NCI-H2227 (cell line): Measurements from ENCODE around the gene NNMT.
A peak's percentile ranks its signal among the peaks of the same experiment; 100 is the strongest.

ENCODE experiments used
- DNase-seq: peaks from one replicate; lab custom pipeline; 2025; ENCODE audit not compliant: unreplicated experiment; lab: John Stamatoyannopoulos, UW

NNMT gene

GRCh38 chr11:114262681-114263512, 33.3 kb upstream of the NNMT start:
- peak; percentile 73 for DNase-seq

- no peak for DNase-seq
Measured at GRCh38 chr11:114263513-114264170, 32.6 kb upstream of the NNMT start.

DNA sequence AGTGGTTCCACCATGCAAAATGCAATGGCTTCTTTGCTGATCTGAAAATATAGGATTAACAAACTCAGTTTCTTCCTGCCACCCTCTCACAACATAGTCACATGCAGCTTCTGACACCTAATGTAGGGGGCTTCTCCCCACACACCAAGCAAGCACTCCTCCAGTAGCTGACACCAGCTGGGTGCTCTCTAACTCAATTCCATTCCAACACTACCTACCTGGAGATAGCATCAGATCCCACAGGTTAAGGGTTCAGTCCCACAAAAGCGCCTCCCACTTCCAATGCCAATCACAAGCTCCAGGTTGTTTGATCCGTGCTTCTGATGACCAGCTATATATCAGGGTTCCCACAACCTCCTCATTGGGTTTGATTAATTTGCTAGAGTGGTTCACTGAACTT, 31.8 kb upstream of the NNMT start:
- DNase-seq = no peak

DNA sequence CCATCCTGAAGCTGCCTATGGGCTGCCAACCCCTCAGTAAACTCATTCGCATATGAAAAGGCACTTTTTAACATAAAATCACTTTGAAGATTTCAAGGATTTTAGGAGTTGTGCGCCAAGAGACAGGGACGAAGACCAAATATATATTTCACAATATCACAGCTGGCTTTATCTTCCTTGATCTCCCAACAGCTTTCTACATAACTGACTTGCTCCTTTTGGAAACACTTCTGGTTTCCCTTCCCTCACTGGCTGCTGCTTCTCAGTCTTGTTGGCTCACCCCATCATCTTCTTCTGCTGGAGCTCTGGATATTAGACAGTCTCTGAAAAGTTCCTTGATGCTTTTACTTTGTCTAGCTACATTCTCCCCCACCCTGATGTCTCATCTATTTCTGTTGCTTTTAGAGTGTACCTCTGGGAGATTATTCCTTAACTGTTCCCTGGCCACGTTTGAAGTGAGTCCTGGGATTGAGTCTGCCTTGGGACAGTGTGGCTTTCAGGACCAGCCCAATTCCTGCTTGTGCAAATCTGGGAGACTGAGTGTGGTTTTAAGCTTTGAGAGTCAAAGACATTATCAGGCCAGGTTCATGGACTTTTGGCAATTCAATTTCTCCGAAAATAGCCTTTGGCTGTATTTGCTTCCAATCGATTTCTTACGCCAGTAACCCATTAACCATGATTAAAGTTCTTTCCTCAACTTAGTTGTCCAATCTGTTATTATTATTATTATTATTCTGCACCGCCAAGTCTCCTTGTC, 30.9 kb upstream of the NNMT start:
- no peak for DNase-seq

DNA sequence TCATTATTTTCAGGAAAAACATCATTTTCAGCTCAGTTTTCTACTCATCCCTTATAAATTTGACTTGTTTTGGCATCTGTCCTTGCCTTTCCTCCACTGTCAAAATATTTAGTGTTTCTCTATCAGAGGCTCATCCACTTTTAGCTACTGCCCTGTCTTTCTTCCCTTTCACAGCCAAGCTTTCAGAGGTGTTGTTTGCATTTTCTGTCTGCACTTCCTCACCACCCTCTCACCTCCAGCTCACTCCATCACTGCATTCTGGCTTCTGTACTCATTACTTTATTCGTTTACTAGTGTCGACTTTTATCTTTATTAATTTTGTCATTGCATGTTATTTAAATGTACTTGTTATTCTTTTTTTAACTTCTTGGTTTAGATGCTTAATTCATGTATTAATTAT, 26.7 kb upstream of the NNMT start:
- no peak for DNase-seq

DNA sequence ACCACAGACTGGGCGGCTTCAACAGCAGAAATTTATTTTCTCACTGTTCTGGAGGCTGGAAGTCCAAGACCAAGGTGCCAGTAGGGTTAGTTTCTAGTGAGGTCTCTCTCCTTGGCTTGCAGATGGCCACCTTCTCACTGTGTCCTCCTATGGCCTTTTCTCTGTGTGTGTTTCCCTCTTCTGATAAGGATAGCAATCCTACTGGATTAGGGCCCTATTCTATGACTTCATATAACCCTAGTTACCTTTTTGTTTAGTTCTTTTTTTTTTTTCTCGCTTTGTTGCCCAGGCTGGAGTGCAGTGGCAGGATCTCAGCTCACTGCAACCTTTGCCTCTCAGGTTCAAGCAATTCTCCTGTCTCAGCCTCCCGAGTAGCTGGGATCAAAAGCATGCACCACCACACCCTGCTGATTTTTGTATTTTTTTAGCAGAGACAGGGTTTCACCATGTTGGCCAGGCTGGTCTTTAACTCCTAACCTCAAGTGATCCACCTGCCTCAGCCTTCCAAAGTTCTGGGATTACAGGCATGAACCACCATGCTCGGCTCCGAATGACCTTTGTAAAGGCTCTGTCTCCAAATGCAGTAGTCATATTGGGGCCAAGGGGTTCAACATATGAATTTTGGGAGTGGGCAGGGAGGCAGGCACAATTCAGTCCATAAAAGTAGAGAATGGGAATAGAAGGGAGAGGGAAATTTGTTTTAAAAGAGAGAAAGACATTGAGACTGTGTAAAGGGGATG, 25.5 kb upstream of the NNMT start:
- DNase-seq = no peak

GRCh38 chr11:114271316-114271715, 24.9 kb upstream of the NNMT start:
- no peak for DNase-seq

- no peak for DNase-seq
Measured at GRCh38 chr11:114272311-114272710, 23.9 kb upstream of the NNMT start.

- no peak for DNase-seq
Measured at GRCh38 chr11:114273071-114273470, 23.1 kb upstream of the NNMT start.

- no peak for DNase-seq
Measured at GRCh38 chr11:114273890-114274635, 22.1 kb upstream of the NNMT start.

DNA sequence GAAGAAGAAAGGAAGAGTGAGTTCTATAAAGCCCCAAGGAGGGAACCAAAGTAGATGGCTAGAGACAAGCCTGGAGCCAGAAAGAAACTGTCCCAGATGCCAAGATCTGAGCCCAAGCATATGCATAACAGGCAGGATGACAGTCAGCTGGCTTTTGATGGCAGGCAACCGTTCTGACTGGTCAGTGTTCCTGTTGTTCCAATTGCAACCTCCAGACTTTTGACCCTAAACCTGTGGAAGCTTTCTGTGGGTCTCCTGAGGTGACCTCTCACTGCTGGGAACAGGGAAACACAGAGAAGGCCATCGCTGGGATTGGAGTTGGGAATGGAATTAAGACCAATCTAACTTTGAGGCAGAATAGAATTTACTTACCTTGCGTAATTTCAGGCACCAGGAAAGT, 21.6 kb upstream of the NNMT start:
- DNase-seq = no peak

DNA sequence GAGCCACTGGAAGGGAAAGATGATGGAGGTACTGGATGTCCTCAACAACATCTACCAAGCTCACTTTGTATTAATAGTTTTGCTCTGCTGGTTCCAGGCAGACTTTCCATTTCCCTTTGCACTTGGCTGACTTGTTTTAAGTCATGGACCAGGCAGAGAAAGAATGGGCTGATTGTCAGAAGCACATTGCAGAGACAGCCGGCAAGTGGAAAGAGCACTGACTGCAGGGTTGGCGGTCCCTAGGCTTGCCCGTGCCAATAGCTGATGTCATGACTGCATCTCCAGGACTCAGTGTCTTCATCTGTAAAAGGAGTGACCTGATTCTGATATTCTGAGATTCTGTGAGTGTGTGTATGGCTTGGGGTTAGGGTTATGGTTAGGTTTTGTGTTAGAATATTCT, 20.9 kb upstream of the NNMT start:
- DNase-seq = no peak

DNA sequence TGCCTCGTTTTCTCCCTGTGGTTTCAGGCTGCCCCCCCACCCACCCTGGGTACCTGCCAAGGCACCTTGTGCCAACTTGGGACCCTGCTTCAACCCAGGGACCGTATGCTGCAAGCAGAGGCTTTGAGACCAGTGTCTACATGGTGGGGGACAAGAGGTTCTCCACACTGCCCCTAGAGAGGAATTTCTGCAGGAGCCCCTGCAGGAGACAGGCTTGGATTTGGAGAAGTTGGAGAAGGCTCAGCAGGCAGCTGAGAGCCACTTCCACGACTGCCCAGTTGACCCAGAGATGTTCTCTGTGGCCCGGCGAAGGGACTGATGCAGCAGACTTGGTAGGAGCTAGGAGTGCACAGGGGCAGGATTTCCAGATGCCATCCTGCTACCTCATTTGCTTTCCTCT, 20.1 kb upstream of the NNMT start:
- no peak for DNase-seq

DNA sequence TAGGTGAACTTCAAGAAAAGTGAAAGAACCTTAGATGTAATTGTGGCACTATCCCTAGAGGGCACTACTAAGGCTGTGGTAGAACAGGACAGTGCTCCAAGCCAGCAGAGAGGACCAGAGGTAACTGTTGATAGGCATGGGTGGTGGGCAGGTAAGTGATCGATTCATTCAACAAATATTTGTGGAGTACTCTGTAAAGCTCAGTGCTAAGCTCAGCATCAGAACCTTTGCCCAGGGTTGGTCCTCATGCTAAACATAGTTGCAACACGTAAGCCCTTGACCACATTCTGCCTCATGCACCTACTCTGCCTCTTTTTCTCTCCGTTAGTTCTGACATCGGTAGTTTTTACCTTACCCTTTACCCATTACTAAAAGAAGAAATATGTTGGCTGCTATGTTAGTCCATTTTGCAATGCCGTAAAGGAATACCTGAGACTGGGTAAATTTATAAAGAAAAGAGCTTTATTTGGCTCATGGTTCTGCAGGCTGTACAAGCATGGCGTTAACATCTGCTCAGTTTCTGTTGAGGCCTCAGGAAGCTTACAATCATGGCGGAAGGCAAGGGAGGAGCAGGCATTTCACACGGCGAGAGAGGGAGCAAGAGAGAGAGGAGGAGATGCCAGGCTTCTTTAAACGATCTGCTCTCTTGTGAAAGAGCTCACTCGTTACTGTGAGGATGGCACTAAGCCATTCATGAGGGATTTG, 18.4 kb upstream of the NNMT start:
- DNase-seq = no peak

- DNase-seq = no peak
Measured at GRCh38 chr11:114278342-114279065, 17.7 kb upstream of the NNMT start.

DNA sequence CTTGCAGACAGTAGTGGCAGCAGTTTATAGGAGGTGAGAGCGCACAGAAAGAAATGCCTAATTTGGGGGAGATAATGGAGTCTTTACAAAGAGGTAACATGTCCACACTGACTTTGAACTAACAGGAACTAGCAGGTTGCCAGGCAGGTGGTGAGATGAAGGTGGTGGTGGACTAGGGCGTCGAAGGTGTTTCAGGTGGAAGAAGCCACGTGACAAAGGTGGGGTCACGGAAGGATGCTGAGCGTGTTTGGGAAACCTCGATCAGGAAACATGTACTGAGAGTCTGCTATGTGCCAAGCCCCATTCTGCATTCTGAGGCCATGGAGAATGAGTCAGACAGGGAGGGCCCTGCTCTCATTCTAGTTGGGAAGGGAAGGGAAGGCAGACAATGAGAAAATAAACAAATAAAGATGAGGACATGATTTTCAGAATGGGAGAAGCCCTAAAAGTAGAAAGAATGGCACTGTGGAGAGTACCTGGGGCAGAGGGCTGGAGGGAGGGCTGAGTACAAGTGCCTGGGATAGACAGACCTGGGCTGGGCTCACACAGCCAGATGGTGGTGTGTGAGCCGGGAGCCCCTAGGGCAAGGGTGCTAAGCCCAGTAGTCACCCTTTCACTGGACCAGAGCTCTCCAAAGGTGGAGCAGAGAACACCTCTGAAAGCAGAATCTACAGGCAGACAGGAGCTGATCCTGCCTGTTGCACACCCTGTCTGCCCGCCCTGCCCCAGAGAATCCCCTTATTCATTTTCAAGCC, 16.2 kb upstream of the NNMT start:
- DNase-seq = no peak

GRCh38 chr11:114280696-114281095, 15.5 kb upstream of the NNMT start:
- peak; percentile 75 for DNase-seq

GRCh38 chr11:114281388-114281956, 14.7 kb upstream of the NNMT start:
- DNase-seq = no peak
